Keratinocyte (primary cell): Measurements from ENCODE around the gene CMTM2.

Experiments
- EZH2 ChIP-seq: IDR thresholded peaks from one replicate; pipeline ENCODE4 v1.6.1; 2012; ENCODE audit warnings: inconsistent platforms, mild to moderate bottlenecking, low read length, moderate library complexity
- TF ChIP-seq, protein P1 (sequence below), 3 experiments: IDR thresholded peaks in 1 of 3; conservative IDR thresholded peaks in 1 of 3; optimal IDR thresholded peaks in 1 of 3; 2 replicates in 2 of 3; 3 replicates in 1 of 3; pipeline versions ENCODE3 to v1.5.1; 2011; ENCODE audit warnings: low read length in 3 of 3, mild to moderate bottlenecking in 3 of 3, moderate library complexity in 2 of 3, control low read depth in 1 of 3, inconsistent platforms in 1 of 3; ENCODE audit not compliant: insufficient read depth in 2 of 3; ENCODE audit errors: extremely low read depth in 1 of 3

DNA sequence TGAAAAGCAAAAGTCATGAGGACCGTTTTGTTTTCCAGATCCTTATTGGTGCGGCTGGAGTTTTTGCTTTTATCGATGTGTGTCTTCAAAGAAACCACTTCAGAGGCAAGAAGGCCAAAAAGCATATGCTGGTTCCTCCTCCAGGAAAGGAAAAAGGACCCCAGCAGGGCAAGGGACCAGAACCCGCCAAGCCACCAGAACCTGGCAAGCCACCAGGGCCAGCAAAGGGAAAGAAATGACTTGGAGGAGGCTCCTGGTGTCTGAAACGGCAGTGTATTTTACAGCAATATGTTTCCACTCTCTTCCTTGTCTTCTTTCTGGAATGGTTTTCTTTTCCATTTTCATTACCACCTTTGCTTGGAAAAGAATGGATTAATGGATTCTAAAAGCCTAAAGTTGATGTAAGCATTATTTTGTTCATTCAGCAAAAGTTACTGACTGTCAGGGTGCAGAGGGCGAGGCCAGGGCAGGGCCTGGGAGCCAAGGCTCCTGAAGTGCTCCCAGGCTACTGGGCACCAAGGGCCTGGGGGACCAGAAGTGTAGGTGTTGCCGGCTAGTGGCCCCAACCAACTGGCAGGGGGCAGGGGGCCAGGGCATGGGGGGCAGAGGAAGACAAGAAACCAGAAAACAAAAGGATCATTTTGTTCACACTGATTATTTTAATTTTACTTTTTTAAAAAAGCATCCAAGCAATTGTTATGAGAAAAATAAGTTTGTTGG lies 8.8 kb downstream of the CMTM2 start:
- TF ChIP-seq, protein P1, sequence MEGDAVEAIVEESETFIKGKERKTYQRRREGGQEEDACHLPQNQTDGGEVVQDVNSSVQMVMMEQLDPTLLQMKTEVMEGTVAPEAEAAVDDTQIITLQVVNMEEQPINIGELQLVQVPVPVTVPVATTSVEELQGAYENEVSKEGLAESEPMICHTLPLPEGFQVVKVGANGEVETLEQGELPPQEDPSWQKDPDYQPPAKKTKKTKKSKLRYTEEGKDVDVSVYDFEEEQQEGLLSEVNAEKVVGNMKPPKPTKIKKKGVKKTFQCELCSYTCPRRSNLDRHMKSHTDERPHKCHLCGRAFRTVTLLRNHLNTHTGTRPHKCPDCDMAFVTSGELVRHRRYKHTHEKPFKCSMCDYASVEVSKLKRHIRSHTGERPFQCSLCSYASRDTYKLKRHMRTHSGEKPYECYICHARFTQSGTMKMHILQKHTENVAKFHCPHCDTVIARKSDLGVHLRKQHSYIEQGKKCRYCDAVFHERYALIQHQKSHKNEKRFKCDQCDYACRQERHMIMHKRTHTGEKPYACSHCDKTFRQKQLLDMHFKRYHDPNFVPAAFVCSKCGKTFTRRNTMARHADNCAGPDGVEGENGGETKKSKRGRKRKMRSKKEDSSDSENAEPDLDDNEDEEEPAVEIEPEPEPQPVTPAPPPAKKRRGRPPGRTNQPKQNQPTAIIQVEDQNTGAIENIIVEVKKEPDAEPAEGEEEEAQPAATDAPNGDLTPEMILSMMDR (optimal IDR thresholded peaks at IDR 0.05 in 1 of 3, IDR thresholded peaks at IDR 0.05 in 1 of 3, conservative IDR thresholded peaks at IDR 0.05 in 1 of 3; ENCODE audit: extremely low read depth in 1 of 3, insufficient read depth in 2 of 3, low read length in 3 of 3) = no peak
- no peak for TF ChIP-seq EZH2
